ENCODE measurements around the gene TMEM51. TPM values are rescaled to one million over a fixed set of nuclear protein-coding genes. Genes with fewer than 3 reads are reported as not detected.

Gene TMEM51
- total RNA-seq, 1 donor from 2014 or later: 4.4 TPM

DNA sequence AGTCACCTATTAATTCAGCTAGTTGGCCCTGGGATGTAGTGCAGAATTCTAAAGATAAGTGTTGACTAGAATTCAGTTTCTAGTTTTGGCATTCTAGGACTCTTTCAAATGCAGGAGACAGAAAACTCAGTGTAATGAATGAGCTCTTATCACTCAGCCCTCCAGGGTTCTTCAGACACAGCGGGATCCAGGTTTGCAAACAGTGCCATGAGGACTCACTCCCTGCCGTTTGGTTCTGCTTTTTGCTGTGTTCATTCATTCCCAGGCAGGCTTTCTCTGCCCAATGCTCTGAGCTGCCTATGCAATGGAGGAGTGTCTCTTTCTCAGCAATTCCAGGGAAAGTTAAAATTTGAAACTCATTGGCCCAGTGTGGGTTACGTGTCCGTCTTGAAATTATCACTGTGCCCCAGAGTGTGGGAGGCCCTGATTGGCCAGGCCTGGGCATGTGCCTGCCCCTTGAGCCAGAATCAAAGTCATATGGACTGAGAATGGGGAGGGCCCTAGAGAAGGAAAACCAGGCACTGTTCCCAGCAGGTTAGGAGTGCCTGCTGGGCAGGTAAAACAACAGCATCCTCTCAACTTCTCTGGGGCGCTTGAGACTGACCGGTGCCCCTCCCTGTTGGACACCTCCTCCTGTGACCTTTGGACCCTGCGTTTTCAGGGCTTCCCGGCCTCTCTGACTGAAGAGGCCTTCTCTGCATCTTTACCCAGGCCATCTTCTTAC lies 43.4 kb downstream of the TMEM51 start:
- no peak for DNase-seq

GRCh38 chr1:15197591-15198447 lies 44.3 kb downstream of the TMEM51 start:
- DNase-seq: no peak

DNA sequence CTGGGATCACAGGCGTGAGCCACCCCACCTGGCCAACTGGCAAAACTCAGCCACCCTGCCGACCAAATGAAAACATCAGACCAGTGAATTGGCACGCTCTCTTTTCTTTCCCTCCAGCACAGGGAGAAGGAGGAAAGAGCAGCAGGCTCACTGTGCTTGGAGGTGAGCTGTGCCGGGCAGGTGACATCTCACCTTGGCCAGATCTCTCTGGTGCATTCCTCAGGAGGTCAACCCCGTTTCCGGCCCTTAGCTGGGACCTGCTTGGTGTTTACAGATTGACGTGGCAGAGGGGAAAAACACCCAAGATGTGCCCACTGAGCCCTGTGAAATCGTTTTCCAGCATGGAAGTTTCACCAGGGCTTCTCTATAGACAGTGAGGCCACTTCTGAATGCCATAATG lies 45.1 kb downstream of the TMEM51 start:
- no peak for DNase-seq

DNA sequence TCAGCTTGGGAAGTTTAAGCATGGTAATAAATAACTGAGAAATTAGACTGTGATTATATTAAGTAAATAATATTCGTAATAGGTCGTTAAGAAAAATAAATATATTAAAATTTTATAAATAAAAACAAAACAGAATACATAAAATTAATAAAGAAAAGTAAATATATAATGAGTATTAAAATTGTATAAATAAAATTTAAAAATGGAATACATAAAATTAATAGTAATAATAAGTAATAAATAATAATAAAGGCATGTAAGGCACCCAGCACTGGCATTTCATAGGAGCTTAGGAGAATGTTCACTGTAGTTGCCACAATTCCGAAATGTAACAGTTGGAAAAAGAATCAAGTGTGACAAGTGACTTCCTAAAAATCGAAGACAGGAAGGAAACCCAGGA lies 47.7 kb downstream of the TMEM51 start:
- DNase-seq: no peak

DNA sequence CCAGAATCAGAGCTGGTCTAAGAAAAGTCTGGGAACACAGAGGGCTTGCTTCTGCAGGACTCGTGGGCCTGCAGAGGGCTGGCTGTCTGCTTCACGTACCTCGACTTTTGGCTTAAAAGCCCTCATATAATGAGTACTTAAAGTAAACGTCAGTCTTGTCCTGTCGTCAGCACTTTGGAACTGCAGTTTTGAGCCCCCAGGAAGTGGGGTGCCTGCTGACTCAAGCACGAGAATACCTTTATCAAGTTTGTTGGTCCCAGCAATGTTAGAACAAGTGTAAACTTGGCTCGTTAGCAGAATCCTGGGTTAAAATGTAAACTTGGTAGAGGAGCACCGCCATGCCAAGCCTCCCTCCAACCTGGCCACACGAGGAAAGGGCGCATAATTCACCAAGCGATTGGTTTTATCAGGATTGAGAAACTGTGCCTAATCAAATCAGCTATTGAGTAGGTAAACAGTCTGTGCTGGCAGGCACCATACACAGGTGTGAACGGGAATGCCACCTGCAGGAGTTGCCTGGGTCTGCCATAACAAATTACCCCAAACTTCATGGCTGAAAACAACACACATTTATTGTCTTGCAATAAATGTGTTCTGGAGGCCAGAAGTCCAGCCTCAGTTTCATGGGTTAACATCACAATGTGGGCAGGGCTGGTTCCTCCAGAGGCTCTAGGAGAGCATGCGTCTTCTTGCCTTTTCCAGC lies 48.5 kb downstream of the TMEM51 start:
- DNase-seq: no peak

- DNase-seq: no peak
These were observed 51.4 kb downstream of the TMEM51 start for GRCh38 chr1:15204931-15205330.

- DNase-seq: no peak
These were observed 52.2 kb downstream of the TMEM51 start for GRCh38 chr1:15205586-15206346.

DNA sequence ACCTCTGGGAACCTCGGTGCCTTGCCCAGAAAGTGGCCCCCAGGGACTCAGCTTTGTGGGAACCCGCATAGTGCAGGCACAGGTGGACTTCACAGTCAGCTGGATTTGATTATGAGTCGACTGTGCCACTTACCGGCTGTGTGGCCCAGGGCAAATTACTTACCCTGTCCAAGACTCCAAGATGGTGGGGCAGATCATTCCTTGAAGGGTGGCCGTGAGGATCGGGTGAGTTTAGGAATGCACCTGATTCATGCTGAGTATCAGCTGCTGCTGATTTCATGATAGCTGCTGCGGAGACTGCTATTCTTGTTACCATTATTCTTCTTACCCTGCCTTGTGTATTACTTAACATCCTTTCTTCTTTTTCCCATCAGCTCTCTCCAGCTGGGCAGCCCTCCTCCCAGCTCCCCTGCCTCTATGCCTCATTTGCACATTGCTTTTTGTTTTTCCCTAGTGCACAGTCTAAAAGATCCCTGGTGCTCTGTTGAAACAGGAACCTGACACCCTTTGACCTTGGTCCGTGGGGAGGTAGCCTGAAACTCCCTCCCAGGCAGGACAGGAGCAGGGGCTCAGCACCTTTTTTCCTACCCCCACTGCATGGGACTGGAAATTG lies 53.0 kb downstream of the TMEM51 start:
- DNase-seq: no peak

DNA sequence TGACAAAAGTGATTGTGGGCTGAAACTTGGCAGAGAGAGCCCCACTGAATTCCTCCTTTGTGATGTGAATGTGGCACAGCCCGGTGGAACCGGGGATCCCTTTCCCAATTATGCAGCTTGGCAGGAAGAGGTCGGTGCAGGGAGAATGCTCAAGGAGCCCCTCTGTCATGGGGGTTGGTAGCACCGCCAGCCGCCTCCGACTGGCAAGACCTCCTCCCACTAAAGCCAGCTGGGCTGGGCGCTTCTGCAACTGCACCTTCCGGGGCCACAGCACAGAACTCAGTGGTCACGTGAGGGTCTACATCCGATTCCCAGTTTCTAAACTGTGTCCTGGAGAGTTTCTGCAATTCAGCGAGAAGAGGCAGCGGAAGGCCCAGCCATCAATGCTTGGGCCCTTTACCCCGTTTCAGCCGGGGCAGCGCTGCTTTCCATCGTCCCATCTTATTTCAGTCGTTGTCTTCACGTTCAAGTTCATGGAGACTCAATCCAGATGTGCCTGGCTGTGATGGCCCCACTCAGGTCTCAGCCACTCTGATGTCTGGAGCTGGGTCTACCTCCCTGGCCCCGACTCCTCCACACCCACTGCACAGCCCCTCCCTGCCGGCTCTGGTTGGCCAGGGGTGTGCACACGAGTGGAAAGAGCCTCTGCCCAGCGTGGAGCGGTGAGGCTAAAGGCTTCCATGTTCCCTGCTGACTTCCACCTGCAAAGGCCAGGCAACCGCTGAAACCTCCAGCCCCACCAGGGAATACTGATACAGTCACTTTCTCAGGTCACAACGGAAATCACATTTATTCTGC lies 53.7 kb downstream of the TMEM51 start:
- no peak for DNase-seq

- no peak for DNase-seq
These were observed 54.4 kb downstream of the TMEM51 start for GRCh38 chr1:15207829-15208429.

DNA sequence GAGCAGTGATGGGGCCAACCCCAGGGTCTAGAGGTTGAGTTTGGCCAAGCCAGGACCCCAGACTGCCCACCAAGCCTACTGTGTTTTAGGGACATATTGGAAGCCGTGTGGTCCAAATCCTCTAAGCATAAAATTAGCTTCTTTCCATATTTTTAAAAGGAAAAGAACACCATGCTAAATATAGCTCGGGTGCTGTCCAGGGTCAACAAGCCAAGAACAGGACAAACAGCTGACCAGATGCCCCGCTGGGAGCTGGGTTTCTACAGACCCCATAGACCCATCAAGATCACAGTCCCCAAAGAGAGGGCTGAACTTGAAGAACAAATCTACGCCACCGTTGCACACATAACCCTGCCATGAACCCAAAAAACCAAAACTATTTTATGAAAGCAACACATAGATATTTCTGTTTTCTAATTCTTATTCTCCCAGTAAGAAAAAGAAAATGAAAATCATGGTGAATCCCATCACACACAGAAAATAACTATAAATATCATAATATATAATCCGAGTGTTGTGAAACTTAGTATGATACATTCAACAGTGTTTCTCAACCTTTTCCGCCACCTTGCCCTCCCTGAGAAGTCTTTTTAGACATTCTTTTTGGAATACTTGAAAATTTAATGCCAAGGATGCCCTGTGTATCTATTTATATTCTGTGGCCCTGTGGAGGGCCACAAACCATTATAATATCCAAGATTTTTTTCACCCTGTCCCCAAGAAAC lies 57.3 kb downstream of the TMEM51 start:
- no peak for DNase-seq

GRCh38 chr1:15211424-15211823 lies 57.9 kb downstream of the TMEM51 start:
- no peak for DNase-seq

- no peak for DNase-seq
These were observed 58.8 kb downstream of the TMEM51 start for GRCh38 chr1:15212216-15212953.

DNA sequence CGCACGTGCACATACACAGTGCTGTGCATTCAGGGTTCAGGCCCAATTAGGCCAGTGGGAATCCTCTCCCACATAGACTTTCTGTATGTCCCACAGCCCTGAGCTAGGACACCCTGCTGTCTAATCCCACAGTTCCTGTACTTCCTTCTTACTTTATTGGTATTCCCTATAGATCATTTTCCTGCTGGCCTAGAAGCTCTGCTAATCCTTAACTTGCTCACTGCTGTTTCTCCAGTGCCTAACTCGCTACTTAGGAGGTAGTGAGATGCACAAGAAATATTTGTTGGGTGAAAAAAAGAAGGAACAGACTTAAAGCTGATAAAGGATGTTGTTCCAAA lies 59.4 kb downstream of the TMEM51 start:
- no peak for DNase-seq

- peak; percentile 68 for DNase-seq
These were observed 59.8 kb downstream of the TMEM51 start for GRCh38 chr1:15213341-15213821.

DNA sequence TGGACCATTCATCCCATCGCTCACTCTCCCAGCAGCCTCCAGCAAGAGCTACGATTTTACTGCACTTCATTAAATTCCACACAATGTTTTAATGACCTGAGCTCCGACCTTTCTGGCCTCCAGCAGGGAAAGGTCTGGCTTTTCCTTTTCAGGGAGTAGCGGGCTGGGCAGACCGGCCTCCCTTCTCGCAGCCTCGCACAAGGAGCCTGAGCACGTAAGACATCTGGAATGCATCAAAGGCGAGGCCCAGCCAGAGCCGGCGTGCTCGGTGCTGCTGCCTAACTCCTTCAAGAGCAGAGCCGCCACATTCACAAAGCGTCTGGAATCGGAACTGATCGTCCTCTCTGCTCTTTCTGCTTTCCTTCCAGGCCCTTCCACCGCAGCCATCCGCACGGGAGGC lies 61.0 kb downstream of the TMEM51 start:
- peak; percentile 86 for DNase-seq

DNA sequence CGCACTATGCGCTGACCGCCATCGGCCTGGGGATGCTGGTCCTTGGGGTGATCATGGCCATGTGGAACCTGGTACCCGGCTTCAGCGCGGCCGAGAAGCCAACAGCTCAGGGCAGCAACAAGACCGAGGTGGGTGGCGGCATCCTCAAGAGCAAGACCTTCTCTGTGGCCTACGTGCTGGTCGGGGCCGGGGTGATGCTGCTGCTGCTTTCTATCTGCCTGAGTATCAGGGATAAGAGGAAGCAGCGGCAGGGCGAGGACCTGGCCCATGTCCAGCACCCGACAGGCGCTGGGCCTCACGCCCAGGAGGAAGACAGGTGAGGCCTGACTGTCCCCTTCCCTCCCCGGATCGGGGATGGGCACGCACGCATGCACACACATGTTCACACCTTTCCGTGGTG lies 61.6 kb downstream of the TMEM51 start:
- no peak for DNase-seq

- DNase-seq: no peak
These were observed 64.1 kb downstream of the TMEM51 start for GRCh38 chr1:15217654-15218053.
